ENCODE measurements around the gene TRABD2B.

- TF ChIP-seq CTCF (IDR thresholded peaks at IDR 0.05) (no peak), POLR2A (IDR thresholded peaks at IDR 0.05) (no peak)
Measured at GRCh38 chr1:47771751-47772150, 225.4 kb downstream of the TRABD2B start.
